K562 (cell line): ENCODE measurements around the gene FUBP3. TPM values are rescaled to one million over a fixed set of nuclear protein-coding genes. Genes with fewer than 3 reads are reported as not detected.
A peak's percentile ranks its signal among the peaks of the same experiment; 100 is the strongest.

ENCODE experiments used
- ATF1 ChIP-seq, 2 experiments: fragments of 450-650 bp in 1 of 2; IDR thresholded peaks; 2 replicates each; pipeline ENCODE4 v1.6.1; 2016; ENCODE audit warnings: missing compliant biosample characterization in 1 of 2, missing genetic modification characterization in 1 of 2
- POLR2G ChIP-seq: fragments of 200-400 bp; formaldehyde crosslinking; IDR thresholded peaks from 2 replicates; pipeline ENCODE4 v1.6.1; 2017; ENCODE audit warnings: low read depth, mild to moderate bottlenecking, antibody characterized with exemption, low read length, moderate library complexity
- POLR2H ChIP-seq: IDR thresholded peaks from 2 replicates; pipeline ENCODE4 v1.6.1; 2016; ENCODE audit warnings: missing genetic modification characterization, low read depth, mild to moderate bottlenecking, control low read depth, missing compliant biosample characterization, moderate library complexity
- RAD21 ChIP-seq, 2 experiments: fragments of 250-450 bp in 1 of 2; fragments of 450-650 bp in 1 of 2; sonication (Bioruptor Pico) in 1 of 2; formaldehyde crosslinking in 1 of 2; IDR thresholded peaks in 1 of 2; conservative IDR thresholded peaks in 1 of 2; 2 replicates each; pipeline versions ENCODE4 v1.4.0 to v1.8.0; 2020 to 2022; ENCODE audit warnings: mild to moderate bottlenecking in 2 of 2, moderate library complexity in 1 of 2
- SMARCA4 ChIP-seq: fragments of 450-650 bp; IDR thresholded peaks from 2 replicates; pipeline ENCODE4 v1.6.1; 2016
- ZFP1 ChIP-seq: fragments of 450-650 bp; formaldehyde crosslinking; IDR thresholded peaks from 2 replicates; pipeline ENCODE4 v1.4.0; 2020; ENCODE audit warnings: mild to moderate bottlenecking, mixed read lengths
- polyA plus RNA-seq, 8 experiments: library from polyadenylated mRNA; depleted of rRNA in 4 of 8; stranded (reverse) in 5 of 8; unstranded in 3 of 8; fragments of >200 nt; fragmentation: Nextera tagmentation in 2 of 8; fragmentation: Illumina TruSeq in 1 of 8; extraction: Ambion mirVana in 2 of 8; extraction: Trizol in 1 of 8; gene quantifications; 2 replicates each; pipeline versions ENCODE4 v1.2.1 to v1.2.3, GENCODE V29; 2011 to 2014; ENCODE audit warnings: inconsistent platforms in 1 of 8, missing spikeins in 1 of 8
- total RNA-seq, 7 experiments: library from RNA; depleted of rRNA in 6 of 7; stranded (reverse); fragments of >200 nt in 6 of 7; fragmentation: Illumina TruSeq in 2 of 7; extraction: Trizol in 2 of 7; gene quantifications; 2 replicates each; pipeline versions ENCODE4 v1.2.1 to v1.2.3, GENCODE V29; 2011 to 2021; ENCODE audit warnings: low replicate concordance in 1 of 7
- TF ChIP-seq, protein P1 (sequence below): sonication (generic); formaldehyde crosslinking; IDR thresholded peaks from 2 replicates; pipeline ENCODE4 v1.8.1; 2023; ENCODE audit warnings: mild to moderate bottlenecking, missing genetic modification reagents
- TF ChIP-seq, protein P2 (sequence below): fragments of 200-800 bp; sonication (Bioruptor generic); IDR thresholded peaks from 2 replicates; pipeline ENCODE4 v1.6.1; 2017; ENCODE audit warnings: missing genetic modification characterization, missing compliant biosample characterization
- TF ChIP-seq, protein P3 (sequence below): fragments of 250-450 bp; sonication (Bioruptor Pico); IDR thresholded peaks from 2 replicates; pipeline ENCODE4 v1.8.0; 2021; ENCODE audit warnings: moderate library complexity, mild to moderate bottlenecking, inconsistent platforms
- TF ChIP-seq, protein P4 (sequence below), 2 experiments: IDR thresholded peaks; 2 replicates each; pipeline ENCODE4 v1.6.1; 2012; ENCODE audit warnings: improper control_type of control experiment in 2 of 2, low read depth in 2 of 2, low read length in 2 of 2, borderline replicate concordance in 1 of 2
- TF ChIP-seq, protein P5 (sequence below): fragments of 450-650 bp; conservative IDR thresholded peaks from 2 replicates; pipeline ENCODE4 v1.6.1; 2016; ENCODE audit warnings: missing genetic modification characterization, low read depth, mild to moderate bottlenecking, missing compliant biosample characterization, moderate library complexity
- TF ChIP-seq, protein P6 (sequence below): IDR thresholded peaks from 2 replicates; pipeline ENCODE4 v1.6.1; 2012; ENCODE audit warnings: low read depth, low read length, improper control_type of control experiment, borderline replicate concordance

Gene FUBP3
- total and polyA plus RNA-seq, 9 of the 15 experiments (the other 6 are each of a cell fraction or from before 2014, with no cell fraction given): 3.0 to 64.0 (median 48.1) TPM

DNA sequence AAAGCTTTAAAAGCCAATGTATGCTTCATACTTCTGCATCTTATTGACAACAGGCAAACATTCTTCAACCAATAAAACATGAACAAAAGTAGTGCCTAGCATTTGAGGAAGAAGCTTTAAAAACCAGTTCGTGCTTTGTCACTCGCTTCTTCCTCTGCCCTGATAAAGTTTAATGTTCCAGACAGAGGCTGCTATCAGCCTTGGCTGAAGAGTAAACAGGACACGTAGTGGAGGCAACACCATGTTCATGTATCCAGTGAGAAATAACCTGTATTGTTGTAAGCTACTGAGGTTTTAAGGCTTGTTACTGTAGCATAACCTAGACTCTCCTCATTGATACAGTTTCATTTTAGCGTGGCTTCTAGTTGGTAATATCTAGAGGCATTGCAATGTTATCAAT is 3.2 kb upstream of the FUBP3 start (continued):
- TF ChIP-seq, protein P1, sequence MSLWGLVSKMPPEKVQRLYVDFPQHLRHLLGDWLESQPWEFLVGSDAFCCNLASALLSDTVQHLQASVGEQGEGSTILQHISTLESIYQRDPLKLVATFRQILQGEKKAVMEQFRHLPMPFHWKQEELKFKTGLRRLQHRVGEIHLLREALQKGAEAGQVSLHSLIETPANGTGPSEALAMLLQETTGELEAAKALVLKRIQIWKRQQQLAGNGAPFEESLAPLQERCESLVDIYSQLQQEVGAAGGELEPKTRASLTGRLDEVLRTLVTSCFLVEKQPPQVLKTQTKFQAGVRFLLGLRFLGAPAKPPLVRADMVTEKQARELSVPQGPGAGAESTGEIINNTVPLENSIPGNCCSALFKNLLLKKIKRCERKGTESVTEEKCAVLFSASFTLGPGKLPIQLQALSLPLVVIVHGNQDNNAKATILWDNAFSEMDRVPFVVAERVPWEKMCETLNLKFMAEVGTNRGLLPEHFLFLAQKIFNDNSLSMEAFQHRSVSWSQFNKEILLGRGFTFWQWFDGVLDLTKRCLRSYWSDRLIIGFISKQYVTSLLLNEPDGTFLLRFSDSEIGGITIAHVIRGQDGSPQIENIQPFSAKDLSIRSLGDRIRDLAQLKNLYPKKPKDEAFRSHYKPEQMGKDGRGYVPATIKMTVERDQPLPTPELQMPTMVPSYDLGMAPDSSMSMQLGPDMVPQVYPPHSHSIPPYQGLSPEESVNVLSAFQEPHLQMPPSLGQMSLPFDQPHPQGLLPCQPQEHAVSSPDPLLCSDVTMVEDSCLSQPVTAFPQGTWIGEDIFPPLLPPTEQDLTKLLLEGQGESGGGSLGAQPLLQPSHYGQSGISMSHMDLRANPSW (CRISPR knock-in tag): no peak
- TF ChIP-seq POLR2H (no peak), SMARCA4 (peak; percentile 63; the same call in 1 of the 2 replicates), ZFP1 (CRISPR knock-in tag) (no peak), ATF1 (CRISPR knock-in tag; IDR thresholded peaks at IDR 0.05) (no peak), ATF1 (tag; IDR thresholded peaks at IDR 0.05) (0 out of 2 replicates have a peak, but pooled peaks have one; percentile 30), RAD21 (CRISPR knock-in tag; conservative IDR thresholded peaks at IDR 0.05 in 1 of 2, IDR thresholded peaks at IDR 0.05 in 1 of 2) (peak; percentile 11 to 19; a peak in 1 of 4 replicates), POLR2G (no peak)
- TF ChIP-seq, protein P2, sequence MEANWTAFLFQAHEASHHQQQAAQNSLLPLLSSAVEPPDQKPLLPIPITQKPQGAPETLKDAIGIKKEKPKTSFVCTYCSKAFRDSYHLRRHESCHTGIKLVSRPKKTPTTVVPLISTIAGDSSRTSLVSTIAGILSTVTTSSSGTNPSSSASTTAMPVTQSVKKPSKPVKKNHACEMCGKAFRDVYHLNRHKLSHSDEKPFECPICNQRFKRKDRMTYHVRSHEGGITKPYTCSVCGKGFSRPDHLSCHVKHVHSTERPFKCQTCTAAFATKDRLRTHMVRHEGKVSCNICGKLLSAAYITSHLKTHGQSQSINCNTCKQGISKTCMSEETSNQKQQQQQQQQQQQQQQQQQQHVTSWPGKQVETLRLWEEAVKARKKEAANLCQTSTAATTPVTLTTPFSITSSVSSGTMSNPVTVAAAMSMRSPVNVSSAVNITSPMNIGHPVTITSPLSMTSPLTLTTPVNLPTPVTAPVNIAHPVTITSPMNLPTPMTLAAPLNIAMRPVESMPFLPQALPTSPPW (CRISPR knock-in tag): no peak
- TF ChIP-seq, protein P3, sequence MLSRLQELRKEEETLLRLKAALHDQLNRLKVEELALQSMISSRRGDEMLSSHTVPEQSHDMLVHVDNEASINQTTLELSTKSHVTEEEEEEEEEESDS: no peak
- TF ChIP-seq, protein P4, sequence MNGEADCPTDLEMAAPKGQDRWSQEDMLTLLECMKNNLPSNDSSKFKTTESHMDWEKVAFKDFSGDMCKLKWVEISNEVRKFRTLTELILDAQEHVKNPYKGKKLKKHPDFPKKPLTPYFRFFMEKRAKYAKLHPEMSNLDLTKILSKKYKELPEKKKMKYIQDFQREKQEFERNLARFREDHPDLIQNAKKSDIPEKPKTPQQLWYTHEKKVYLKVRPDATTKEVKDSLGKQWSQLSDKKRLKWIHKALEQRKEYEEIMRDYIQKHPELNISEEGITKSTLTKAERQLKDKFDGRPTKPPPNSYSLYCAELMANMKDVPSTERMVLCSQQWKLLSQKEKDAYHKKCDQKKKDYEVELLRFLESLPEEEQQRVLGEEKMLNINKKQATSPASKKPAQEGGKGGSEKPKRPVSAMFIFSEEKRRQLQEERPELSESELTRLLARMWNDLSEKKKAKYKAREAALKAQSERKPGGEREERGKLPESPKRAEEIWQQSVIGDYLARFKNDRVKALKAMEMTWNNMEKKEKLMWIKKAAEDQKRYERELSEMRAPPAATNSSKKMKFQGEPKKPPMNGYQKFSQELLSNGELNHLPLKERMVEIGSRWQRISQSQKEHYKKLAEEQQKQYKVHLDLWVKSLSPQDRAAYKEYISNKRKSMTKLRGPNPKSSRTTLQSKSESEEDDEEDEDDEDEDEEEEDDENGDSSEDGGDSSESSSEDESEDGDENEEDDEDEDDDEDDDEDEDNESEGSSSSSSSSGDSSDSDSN (IDR thresholded peaks at IDR 0.05; ENCODE audit: borderline replicate concordance in 1 of 2, low read depth in 2 of 2, low read length in 2 of 2): 0 out of 4 replicates have a peak, but pooled peaks of 1 of the 2 experiments have one; percentile 50
- TF ChIP-seq, protein P5, sequence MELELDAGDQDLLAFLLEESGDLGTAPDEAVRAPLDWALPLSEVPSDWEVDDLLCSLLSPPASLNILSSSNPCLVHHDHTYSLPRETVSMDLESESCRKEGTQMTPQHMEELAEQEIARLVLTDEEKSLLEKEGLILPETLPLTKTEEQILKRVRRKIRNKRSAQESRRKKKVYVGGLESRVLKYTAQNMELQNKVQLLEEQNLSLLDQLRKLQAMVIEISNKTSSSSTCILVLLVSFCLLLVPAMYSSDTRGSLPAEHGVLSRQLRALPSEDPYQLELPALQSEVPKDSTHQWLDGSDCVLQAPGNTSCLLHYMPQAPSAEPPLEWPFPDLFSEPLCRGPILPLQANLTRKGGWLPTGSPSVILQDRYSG (tag): peak; percentile 53; the same call in 1 of the 2 replicates
- TF ChIP-seq, protein P6, sequence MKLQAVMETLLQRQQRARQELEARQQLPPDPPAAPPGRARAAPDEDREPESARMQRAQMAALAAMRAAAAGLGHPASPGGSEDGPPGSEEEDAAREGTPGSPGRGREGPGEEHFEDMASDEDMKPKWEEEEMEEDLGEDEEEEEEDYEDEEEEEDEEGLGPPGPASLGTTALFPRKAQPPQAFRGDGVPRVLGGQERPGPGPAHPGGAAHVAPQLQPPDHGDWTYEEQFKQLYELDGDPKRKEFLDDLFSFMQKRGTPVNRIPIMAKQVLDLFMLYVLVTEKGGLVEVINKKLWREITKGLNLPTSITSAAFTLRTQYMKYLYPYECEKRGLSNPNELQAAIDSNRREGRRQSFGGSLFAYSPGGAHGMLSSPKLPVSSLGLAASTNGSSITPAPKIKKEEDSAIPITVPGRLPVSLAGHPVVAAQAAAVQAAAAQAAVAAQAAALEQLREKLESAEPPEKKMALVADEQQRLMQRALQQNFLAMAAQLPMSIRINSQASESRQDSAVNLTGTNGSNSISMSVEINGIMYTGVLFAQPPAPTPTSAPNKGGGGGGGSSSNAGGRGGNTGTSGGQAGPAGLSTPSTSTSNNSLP: peak; percentile 79; the same call in 1 of the 2 replicates
